Measurements from ENCODE around the gene TIMM17A. TPM values are rescaled to one million over a fixed set of nuclear protein-coding genes. Genes with fewer than 3 reads are reported as not detected.
A peak's percentile ranks its signal among the peaks of the same experiment; 100 is the strongest.

TIMM17A gene
- total RNA-seq, 4 donors from 2014 or later, result 18.7 to 34.9 (median 29.7) TPM

DNA sequence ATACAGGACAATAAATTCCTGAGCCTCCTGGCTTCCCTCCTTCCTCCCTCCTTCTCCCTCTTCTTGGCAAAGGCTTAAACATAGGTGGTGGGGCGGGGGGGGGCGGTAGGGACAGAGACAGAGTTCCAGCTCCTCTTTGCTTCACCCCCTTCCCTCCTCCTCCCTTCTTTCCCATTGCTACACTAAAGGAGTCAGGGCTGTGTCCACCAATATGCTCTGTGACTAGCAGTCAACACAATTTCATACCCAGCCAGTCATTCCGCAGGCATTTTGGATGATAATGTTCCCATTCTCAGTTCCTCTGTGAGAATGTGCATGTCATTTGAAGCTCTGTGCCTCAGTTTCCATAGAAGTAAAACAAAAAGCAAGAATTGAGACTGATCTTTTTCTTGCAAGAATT is 10.7 kb upstream of the TIMM17A start:
- intact Hi-C loops (cut with DNase I; ENCODE audit: low total_unique reads), result loop anchor here (2.0 kb wide), 1 partner anchor 48 kb away; no protein-coding TSS in a partner anchor
- peak overlapping the region; percentile 94 to 98 for H3K27ac ChIP-seq

DNA sequence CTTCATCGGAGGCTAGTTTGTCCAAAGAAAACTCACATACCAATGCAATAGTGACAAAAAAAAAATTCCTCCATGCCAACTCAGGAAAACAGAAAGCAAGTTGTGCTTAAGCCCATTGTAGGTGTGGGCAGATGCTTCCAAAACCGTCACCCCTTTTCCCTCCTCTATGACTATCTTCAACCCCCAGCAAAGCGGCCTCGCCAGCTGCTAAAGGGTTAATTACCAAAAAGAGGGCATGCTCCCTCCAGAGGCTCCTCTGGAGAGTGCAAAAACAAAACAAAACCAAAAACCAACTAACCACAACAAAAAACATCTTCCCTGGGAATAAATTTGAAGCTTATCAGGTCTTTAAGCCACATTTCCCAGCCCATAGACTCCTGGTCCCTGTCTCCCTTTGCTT is 10.1 kb upstream of the TIMM17A start:
- H3K4me1 ChIP-seq, result no peaks in the 10 kb centered on the region
- no peaks in the 10 kb centered on the region for H3K9me3 ChIP-seq
- no peaks in the 10 kb centered on the region for H3K36me3 ChIP-seq
- intact Hi-C loops (cut with DNase I; ENCODE audit: low total_unique reads), result loop anchor here (2.0 kb wide), 1 partner anchor 48 kb away; no protein-coding TSS in a partner anchor
- peak overlapping the region; percentile 94 to 98 for H3K27ac ChIP-seq
- H3K4me3 ChIP-seq, result peak overlapping the region; percentile 60 to 63
- no peak for DNase-seq
- H3K27me3 ChIP-seq, result no peaks in the 10 kb centered on the region
- TF ChIP-seq, protein P1, sequence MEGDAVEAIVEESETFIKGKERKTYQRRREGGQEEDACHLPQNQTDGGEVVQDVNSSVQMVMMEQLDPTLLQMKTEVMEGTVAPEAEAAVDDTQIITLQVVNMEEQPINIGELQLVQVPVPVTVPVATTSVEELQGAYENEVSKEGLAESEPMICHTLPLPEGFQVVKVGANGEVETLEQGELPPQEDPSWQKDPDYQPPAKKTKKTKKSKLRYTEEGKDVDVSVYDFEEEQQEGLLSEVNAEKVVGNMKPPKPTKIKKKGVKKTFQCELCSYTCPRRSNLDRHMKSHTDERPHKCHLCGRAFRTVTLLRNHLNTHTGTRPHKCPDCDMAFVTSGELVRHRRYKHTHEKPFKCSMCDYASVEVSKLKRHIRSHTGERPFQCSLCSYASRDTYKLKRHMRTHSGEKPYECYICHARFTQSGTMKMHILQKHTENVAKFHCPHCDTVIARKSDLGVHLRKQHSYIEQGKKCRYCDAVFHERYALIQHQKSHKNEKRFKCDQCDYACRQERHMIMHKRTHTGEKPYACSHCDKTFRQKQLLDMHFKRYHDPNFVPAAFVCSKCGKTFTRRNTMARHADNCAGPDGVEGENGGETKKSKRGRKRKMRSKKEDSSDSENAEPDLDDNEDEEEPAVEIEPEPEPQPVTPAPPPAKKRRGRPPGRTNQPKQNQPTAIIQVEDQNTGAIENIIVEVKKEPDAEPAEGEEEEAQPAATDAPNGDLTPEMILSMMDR (IDR thresholded peaks at IDR 0.05), result peak in 2 of 4 experiments; percentile 54 to 57
- TF ChIP-seq POLR2A (IDR thresholded peaks at IDR 0.05), result no peak

More for the DNA sequence above, 10.7 kb upstream of the TIMM17A start:
- Histone ChIP-seq H3K27me3 (no peaks in the 10 kb centered on the region), H3K36me3 (no peaks in the 10 kb centered on the region), H3K4me3 (peak overlapping the region; percentile 60 to 63), H3K9me3 (no peaks in the 10 kb centered on the region), H3K4me1 (no peaks in the 10 kb centered on the region)
- DNase-seq, result no peak
- no peak for TF ChIP-seq POLR2A (IDR thresholded peaks at IDR 0.05)
- TF ChIP-seq, protein P1 (IDR thresholded peaks at IDR 0.05), result no peak

DNA sequence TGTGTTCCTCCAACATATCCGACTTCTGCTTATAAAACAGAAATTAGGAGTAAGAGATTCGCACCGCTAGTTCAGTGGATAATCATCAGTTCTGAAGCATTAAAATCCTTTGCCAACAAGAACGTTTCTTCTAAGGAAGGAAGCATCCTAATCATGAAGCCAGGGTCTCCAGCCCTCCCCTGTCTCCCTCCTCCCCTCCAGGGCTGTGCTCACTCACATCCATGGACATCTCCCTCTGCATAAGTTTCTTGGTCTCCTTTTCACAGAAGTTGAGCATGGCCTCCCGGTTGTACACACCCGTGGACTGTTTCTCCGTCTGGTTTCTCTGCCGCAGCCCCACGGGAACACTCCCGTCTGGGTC is 9.5 kb upstream of the TIMM17A start:
- no peak for TF ChIP-seq POLR2A (IDR thresholded peaks at IDR 0.05)
- TF ChIP-seq, protein P1 (IDR thresholded peaks at IDR 0.05), result no peak
- Histone ChIP-seq H3K4me1 (no peaks in the 10 kb centered on the region), H3K36me3 (no peaks in the 10 kb centered on the region), H3K4me3 (peak overlapping the region; percentile 60 to 63), H3K27me3 (no peaks in the 10 kb centered on the region), H3K9me3 (no peaks in the 10 kb centered on the region), H3K27ac (peak overlapping the region; percentile 94 to 98)
- intact Hi-C loops (cut with DNase I; ENCODE audit: low total_unique reads), result loop anchor here (2.0 kb wide), 1 partner anchor 49 kb away; no protein-coding TSS in a partner anchor
- DNase-seq, result no peak

DNA sequence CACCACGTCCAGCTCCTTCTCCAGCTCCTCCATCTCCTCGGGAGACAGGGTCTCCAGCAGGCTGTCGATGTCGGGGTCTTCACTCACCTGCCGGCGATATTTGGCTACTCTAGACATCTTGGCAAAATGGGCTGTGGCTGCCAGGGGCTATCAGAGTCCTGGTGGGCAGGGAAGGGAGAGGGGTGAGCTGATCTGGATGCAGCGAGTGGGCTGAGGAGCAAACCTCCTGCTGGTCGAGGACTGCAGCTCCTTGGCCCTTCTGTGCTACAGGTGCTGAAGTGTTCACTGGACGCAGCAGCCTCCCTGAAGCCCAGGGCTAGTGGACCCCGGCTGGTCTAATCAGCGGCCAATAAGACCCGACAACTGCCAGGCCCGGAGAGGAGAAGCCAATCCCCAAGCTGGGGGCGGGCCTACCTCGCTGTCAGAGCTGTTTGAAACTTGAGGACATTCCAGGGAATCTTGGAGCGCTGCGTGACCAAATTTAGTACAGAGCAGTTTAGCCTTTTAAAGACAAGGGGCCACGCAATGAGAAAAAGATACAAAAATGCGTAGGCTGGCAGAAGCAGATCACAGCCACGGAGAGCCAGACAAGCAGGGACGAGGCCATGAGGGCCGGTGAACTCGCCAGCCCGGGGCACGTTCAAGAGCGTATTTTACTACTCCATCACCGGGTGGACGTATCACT is 8.9 kb upstream of the TIMM17A start, which contains the start of gene LMOD1:
TSS of gene LMOD1 (minus strand) at position 325 of the 685 bp plus-strand sequence. CDS start at position 117, 208 bp downstream.
- Histone ChIP-seq H3K4me3 (peak within 1 kb of the TSS; percentile 60 to 63), H3K9me3 (no peaks in the 10 kb centered on the region), H3K36me3 (no peaks in the 10 kb centered on the region), H3K27me3 (no peaks in the 10 kb centered on the region), H3K27ac (peak within 1 kb of the TSS; percentile 94 to 98), H3K4me1 (no peaks in the 10 kb centered on the region)
- peak; percentile 95 to 99 for DNase-seq
- intact Hi-C loops (cut with DNase I; ENCODE audit: low total_unique reads), result no loop called here
- peak; percentile 98 for TF ChIP-seq POLR2A (IDR thresholded peaks at IDR 0.05)
- TF ChIP-seq, protein P1 (IDR thresholded peaks at IDR 0.05), result peak in 2 of 4 experiments; percentile 5 to 46

DNA sequence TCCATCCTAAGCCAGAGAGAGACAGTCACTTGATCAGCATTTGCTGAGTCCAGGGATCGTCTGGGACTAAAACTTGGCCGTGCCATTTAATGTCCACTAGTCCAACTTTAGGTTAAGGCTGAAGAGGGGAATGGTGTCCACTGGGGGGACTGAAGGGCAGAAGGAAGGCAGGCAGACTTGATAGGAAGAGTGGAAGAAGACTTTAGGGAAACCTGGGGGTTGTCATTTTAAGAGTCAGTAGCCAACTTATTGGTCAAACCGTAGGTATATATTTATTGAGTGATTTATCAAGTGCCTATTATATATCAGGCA is 7.7 kb upstream of the TIMM17A start:
- H3K4me1 ChIP-seq, result no peaks in the 10 kb centered on the region
- intact Hi-C loops (cut with DNase I; ENCODE audit: low total_unique reads), result no loop called here
- no peak for DNase-seq
- no peak for TF ChIP-seq POLR2A (IDR thresholded peaks at IDR 0.05)
- TF ChIP-seq, protein P1 (IDR thresholded peaks at IDR 0.05), result peak in 1 of 4 experiments; percentile 15
- peak overlapping the region; percentile 94 to 98 for H3K27ac ChIP-seq
- H3K27me3 ChIP-seq, result no peaks in the 10 kb centered on the region
- H3K36me3 ChIP-seq, result no peaks in the 10 kb centered on the region
- H3K9me3 ChIP-seq, result no peaks in the 10 kb centered on the region
- H3K4me3 ChIP-seq, result peak overlapping the region in 1 of 2 donors; percentile 63
